Peyer's patch (tissue), 4 donors: ENCODE results near the gene LEKR1.

Experiments
- CTCF ChIP-seq, 6 experiments: fragments of 450-650 bp in 4 of 6; fragments of 200-600 bp in 2 of 6; sonication (generic) in 1 of 6; IDR thresholded peaks; one replicate each; pipeline ENCODE4 v1.5.1; 2017 to 2019; ENCODE audit warnings: antibody characterized with exemption in 6 of 6, mild to moderate bottlenecking in 3 of 6, moderate library complexity in 1 of 6
- POLR2A ChIP-seq, 2 donors: fragments of 450-650 bp; IDR thresholded peaks; one replicate each; pipeline ENCODE4 v1.5.1; 2017; ENCODE audit warnings: antibody characterized with exemption in 2 of 2, mild to moderate bottlenecking in 2 of 2, moderate library complexity in 2 of 2

GRCh38 chr3:157093096-157093495 is 266.9 kb downstream of the LEKR1 start:
- TF ChIP-seq CTCF (IDR thresholded peaks at IDR 0.05) (no peak), POLR2A (IDR thresholded peaks at IDR 0.05) (no peak)
